HG03457 (cell line): Measurements from ENCODE around the gene PRR7.

Experiments used
- ATAC-seq: cut with Tn5 transposase; IDR thresholded peaks from one replicate; pipeline ENCODE4 v1.9.1; 2021; ENCODE audit warnings: moderate number of reproducible peaks; ENCODE audit not compliant: unreplicated experiment

PRR7 gene

DNA sequence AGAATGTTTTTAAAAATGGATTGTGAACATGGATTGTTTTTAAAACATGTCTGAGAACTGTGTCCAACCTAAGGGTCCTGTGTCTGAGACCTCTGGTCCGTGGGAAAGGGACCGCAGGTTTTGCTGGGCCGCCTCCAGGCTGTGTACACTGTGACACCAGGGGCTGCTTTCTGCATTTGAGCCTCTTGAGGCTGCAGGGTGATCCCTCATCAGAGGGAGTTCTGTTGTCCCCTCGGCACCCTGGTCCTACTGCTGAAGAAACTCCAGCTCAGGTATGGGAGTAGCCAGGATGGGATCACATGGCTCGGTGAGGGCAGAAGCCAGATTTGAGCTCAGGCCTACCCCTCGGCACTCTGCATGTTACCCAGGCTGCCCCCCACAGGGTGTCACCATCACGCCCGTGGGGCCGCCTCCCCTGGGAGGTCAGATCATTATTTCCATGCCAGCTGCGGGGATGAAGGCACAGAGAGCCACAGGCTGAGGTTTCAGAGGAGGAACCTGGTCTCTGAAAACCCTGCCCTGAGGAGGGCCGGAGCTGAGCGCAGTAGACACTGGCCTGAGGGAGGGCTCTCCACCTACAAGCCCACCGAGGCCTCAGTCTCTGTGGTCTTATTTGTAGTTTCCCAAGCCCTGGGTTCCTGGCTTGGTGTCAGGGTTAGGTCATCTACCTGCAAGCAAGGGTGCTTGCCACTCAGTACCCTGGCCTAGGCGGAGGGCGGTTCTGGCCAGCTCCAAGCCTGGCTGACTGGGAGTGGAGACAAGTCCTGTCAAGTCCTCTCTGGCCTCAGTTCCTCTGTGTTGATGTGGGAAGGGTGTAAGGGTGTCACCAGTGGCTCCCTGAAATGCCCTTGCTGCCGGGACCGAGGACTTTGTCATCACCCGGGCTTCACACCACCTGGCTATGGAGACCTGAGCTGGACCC lies 2.8 kb downstream of the PRR7 start:
- ATAC-seq: no peak

DNA sequence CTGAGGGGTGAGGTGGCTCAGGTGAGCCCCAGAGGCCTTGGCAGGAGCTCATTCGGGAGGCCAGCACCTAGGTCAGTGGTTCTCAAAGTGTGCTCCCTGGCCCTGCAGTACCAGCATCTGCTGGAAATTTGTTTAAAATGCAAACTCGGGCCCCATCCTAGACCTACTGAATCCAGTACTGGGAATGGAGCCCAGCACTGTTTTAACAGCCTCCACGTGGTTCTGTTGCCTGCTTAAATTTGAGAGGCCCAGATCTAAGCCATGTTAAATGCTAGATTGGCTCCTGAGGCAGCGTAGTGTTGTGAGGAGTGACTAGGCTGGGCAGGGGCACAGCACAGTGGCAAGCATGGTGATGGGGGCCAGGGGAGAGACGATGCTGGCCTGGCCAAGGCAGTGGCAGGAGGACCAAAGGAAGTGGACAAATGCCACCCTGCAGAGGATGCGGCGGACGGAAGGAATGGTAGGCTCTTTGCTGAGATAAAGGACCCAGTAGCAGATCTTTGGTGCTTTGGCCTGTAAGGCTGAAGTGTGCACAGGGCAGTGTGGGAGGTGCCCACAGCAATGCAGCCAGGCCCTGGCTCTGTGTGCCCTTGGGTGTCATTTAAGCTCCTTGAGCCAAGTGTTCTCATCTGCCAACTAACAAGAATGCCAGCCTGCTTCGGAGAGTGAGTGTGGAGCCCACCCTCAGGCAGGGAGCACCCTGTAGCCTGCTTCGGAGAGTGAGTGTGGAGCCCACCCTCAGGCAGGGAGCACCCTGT lies 4.2 kb downstream of the PRR7 start:
- no peak for ATAC-seq

DNA sequence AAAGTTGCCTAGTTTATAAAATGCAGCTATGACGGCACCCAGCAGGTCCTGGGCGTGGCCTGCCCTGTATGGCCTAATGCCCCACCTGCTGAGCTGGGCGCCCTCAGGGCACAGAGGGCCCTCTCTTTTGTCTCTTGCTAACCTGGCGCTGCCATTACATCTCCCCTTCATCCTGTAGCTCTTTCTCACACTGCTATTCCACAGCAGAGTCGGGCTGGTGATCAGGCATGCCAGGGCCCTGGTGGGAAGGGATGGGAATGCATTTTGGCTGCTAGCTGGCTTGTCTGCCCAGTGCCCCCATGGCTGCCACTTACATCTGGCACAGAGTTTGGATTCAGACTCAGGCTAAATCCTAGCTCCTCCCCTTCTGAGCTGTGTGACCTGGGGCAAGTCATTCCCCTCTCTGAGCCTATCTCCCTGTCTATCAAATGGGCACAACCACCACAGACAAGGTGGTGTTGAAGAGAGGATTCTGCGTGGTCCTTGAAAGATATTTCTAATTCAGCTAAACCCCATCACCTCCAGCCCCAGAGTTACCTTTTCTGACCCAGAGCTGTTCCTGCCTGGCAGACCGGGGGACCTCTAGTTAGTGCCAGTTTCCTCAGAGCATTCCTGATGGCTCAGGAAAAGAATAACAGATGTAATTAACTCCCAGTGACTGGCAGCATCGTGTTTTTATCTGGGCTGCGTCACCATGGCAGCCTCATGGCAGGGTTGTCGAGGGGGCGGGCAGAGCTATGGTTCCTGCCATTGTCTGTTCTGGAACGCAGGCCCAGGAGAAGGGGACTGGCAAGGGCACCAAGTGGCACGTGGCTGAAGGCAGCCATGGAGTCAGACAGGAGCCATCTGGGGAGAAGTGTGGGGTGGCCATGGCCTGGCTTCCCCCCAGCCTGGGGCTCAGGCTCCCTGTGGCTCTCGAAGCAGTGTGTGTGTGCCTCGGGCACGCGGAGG lies 6.3 kb downstream of the PRR7 start:
- ATAC-seq: no peak

DNA sequence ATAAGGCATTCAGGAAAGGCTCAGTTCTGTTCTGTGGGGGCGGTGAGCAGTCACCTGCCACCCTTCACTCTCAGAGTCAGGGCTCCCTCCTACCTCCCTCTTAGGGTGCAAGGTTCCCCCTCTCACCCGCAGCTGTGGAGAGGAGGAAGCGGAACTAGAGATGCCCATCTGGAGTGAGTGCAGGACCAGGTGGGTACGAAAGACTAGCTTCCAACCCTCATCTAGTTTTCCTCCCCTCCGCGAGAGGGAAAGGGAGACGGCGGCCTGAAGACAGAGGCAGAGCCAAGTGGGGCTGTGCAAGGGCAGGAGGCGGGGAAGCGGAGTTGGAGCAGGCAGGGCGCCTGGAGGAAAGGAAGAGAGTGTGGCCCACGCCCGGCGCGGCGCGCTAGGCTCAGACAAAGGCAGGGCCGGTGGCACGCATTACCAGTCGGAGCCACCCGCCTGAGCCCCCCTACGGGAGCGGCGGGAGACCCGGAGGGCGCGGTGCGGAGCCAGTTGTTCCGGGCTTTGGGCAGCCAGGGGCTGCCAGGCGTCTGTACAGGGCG lies 7.3 kb downstream of the PRR7 start:
- ATAC-seq: no peak

DNA sequence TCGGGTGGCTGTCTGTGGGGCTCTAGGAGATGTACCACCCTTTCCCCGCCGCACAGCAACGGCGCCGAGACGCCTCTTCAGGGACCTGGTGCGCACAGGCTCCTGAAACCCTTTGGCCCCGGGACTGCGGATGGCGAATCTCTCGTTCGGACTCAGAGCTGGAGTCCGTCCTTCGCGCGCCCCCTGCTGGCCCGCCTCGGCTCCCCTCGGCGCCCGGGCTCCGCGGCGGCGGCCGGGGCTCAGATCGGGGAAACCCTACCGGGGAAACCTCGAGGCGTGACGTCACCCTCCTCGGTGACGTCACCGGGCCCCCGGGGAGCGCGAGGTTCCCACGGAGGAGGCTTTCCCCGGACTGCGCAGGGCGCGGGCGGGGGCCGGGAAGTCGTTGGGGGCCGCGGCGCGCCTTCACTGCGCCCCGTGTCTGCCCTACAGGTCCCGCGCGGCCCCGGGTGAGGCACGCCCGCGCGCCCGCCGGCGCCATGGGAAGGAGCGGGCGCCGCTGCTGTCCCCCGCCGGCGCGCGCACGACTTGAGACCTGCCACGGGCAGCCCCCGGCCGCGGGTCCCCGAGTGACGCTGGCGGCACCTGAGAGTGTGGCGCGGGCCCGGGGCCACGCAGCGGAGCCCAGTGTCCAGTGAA lies 7.9 kb downstream of the PRR7 start:
- peak; percentile 44 for ATAC-seq

DNA sequence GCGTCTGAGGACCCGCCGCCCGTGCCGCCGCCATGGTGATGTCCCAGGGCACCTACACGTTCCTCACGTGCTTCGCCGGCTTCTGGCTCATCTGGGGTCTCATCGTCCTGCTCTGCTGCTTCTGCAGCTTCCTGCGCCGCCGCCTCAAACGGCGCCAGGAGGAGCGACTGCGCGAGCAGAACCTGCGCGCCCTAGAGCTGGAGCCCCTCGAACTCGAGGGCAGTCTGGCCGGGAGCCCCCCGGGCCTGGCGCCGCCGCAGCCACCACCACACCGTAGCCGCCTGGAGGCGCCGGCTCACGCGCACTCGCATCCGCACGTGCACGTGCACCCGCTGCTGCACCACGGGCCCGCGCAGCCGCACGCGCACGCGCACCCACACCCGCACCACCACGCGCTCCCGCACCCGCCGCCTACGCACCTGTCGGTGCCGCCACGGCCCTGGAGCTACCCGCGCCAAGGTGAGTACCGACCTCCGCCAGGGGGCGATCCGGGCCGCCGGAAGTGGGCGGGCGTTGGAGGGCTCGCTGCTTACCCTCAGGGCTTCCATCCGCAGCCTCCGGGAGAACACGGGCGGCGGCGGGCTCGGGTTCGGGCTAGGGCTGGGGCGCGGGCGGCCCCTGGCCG lies 8.5 kb downstream of the PRR7 start:
- peak; percentile 39 for ATAC-seq

DNA sequence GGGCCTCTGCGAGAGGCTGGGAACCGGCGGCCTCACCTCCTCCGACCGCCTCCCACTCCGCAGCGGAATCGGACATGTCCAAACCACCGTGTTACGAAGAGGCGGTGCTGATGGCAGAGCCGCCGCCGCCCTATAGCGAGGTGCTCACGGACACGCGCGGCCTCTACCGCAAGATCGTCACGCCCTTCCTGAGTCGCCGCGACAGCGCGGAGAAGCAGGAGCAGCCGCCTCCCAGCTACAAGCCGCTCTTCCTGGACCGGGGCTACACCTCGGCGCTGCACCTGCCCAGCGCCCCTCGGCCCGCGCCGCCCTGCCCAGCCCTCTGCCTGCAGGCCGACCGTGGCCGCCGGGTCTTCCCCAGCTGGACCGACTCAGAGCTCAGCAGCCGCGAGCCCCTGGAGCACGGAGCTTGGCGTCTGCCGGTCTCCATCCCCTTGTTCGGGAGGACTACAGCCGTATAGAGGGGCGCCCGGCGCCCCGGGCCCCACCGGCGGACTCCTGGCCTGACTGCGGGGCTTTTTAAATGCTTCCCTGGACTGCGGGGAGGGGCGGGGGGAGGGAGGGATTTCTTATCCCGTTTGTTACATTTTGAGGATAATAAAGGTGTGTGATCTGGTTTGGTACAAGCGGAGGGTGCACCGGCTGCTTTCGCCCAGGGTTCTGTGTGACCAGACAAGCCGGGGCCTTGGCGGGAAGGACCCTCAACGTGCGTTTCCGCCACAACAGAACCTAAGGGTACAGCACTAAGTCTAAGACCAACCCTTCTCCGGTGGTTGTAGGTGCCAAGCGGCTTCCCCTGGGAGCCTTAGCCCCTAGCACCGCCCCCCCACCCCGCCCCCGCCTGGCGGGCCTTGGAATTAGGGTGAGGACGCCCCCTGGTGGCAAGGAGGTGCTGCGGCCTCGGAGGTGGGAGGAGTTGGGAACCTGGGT lies 9.3 kb downstream of the PRR7 start:
- ATAC-seq: no peak

DNA sequence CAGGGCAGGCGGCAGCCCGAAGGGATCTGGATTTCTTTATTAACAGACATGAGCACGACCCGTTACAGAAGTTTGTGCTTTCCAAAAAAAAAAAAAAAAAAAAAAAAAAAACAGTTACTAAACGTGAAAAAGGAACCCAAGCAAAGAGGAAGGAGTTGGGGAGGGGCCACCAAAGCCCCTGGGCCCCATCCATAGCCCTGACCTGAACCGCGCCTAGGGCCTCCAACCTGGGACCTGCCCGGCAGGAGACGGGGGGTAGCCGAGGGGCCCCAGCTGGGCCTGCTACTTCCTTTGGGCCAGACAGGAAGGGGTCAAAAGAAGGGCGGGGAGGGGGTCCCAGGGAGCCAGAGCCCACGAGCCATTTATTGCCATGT lies 10.0 kb downstream of the PRR7 start:
- ATAC-seq: no peak

DNA sequence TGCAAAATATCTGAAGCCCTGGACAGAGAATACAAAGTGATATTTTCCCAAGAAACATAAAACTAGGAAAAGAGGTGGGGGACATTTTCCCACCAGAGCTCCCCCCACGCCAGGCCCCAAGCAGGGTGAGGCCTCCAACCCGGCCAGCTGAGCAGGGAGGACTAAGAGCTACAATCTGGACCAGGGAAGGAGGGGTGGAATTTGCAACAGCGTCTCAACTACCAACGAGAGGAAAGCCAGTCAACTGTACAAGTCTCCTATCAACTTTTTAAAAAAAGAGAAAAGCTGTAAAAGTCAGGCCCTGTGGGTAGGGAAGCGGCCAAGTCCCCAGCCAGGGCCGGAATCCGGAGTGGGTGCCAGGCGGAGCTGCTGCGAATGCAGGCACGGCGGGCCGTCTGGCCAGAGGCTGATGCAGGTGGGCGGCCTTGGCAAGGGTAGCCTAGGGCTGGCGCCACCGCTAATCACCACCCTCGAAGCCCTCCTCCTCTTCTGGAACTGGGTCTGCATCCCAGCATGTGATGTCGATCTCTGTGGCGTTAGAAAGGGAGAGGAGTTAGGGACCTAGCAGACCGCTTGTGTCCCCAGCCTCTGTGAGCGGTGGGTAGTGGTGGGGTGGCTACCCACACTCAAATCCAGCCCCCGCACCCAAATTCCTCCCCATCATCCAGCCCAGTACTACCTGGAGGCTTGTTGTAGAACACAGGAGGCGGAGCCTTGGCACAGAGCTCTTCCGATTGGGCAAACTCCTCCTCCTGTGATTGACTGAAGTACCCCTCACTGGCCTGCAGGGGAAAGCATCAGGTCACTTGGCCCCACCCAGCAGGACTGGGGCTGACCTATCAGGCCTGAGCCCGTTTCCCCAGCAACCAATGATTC lies 10.6 kb downstream of the PRR7 start:
- ATAC-seq: peak; percentile 28

DNA sequence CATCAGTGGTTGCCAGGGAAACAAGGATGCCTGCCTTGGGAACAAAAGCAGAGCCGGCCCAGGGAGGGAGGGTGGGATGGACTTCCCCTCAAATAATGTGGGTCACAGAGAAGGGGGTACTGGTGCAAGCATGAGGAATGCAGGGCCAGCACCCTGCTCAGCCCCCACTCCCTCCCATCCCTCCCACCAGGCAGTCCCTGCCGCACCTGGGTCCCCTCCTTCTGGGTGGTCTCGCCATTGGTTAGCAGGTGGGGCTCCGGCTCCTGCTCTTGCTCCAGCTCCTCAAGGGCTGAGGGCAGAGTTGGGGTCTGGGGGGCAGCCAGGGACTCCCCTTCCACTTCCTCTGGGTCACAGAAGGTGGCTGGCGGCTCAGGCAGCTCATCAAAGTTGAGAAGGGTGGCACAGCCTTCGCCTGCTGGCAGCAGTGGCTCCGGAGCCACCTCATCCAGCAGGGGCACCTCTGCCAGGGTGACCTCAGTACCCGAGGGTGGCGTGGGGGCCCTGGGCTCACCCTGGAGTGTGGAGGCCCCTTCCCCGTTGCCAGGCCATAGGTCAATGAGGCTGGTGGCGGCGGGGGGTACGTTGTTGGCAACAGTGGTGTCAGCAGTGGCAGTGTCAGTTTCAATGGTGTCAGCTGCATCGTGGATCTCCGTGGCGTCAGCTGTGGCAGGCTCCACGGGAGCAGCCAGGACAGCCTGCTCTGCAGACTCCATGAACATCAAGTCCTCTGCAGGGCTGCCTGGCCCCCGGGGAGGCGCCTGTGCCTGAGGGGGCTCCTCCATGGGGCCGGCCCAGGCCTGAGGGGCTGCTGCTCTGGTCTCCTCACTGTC lies 11.5 kb downstream of the PRR7 start:
- no peak for ATAC-seq

DNA sequence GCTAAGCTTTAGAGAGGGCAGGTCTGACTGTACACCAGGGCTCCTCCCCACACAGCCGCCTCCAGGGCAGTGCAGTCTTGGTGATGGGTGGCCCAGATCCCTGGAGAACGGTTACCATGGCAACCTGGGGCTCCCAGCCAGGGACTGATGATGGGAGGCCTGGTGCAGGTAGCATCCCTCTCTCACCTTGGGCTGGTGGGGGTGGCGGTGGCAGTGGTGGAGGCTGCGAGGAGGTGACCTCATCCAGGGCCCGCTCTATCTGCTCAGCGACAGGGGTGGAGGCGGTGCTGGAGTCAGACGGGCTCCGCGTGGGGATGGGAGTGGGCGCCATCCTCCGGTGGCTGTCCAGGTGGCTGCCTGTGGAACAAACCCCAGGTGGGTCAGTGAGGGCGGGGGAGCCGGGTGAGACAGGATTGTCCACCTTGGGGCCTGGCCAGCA lies 12.3 kb downstream of the PRR7 start:
- no peak for ATAC-seq

DNA sequence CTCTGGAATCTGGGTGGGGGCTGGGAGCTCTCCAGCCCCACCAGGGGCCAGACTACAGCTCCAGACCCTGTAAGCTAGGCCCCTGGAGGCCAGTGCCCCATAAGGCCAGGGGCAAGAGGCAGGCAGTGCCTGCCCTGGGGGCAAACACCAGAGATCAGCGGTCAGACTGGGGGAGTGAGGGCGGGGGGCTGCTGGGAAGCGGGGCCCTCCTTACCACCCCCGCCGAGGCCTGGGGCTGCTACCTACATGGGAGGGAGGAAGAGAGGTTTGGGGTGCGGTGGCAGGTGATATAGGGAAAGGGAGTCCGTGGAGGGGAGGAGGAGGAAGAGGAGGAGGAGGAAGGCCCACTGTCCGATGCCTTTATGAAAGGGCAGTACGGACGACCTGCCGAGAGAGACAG lies 12.7 kb downstream of the PRR7 start:
- ATAC-seq: no peak

DNA sequence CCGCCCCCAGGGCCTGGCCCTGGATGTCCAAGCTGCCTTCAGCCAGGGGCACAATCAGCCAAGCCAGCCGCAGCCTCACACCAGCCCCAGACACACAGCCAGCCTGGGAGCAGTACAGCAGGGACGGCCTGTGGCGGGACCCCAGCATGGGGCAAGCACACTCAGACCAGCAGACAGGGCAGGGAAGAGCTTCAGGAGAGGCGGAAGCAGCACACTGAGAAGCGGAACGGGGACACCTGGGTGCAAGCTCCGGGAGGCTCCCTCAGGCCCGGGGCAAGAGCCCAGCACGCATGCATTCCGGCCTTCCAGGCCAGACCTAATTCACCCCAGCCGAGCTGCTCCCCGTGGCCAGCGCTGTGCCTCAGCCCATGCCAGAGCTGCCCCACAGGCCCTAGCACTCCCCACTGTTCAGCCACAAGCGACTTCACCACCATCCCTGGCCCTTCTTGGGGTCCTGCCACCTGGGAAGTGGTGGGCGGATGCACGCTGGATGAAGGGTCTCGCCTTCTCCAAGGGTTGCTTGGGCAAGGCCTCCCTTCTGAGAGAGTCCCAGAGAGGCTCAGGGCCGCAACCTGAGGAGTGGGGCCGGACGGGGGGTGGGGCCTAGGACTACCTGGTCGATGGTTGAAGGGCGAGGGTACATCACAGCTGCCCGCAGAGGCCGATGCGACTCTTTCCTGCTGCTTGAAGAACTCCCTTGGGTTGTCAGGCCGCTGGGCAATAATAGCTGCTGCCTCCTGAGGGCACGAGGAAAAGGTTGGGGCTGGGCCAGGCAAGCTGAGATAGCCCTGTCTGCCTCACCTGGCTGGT lies 13.4 kb downstream of the PRR7 start:
- ATAC-seq: no peak

DNA sequence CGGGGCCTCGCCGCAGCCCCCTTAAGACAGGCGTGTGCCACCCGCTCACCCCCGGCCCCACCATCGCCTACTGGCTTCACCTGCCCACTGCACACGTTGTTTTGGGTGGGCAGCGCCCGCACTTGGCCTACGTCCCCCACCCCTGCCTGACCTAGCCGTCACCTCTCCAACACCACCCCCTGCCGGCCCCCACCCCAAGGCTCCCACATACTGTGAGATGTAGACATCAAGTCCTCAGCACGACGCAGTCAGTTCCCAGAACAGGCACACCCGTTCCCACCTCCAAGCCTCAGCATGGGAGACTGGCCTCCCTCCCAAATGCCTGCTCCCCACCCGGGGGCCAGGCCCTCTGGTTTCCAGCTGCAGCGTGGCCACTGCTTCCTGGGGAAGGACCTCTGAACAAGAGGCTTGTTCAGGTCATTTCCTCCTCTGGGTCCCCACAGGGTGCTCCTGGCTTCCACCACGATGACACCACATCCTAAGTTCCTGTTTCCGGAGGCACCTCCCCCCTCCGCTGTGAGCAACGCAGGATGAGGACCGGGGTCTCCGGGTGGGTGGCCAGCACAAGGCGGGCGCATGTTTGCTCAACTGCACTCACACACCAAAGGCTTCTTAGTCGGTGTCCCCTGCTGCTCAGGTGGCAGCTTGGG lies 15.5 kb downstream of the PRR7 start:
- ATAC-seq: no peak

DNA sequence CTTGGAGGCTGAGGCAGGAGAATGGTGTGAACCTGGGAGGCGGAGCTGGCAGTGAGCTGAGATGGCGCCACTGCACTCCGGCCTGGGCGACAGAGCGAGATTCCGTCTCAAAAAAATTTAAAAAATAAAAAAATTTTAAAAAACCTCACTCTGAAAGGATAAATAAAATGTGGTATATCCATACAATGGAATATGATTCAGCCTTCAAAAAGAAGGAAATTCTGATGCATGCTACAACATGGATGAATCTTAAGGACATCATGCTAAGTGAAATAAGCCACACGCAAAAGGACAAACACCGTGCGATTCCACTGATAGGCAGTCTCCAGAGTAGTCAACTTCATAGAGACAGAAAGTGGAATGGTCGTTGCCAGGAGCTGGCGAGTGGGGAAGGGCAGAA lies 18.4 kb downstream of the PRR7 start:
- no peak for ATAC-seq

DNA sequence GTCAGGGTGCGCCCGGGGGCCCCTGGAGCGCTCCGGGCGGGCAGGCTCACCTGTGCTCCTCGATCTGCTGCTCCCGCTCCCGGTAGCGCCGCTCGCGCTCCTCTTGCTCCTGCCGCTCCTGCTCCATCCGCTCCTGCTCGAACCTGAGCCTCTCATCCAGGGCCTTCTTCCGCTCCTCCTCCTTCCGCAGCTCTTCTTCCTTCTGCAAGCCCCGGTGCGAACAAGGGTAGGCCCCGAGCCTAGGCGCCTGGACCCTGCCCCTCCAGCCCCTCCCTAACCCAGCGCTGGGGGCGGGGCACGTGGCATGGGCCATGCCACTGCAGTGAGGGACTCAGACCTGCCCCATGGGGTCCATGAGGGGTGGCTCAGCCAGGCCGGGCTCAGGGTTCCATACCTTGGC lies 20.2 kb downstream of the PRR7 start:
- ATAC-seq: no peak
